HEK293 (cell line): ENCODE results near the gene ZFHX3.

Source experiments
- CTCF ChIP-seq: fragments of 450-650 bp; formaldehyde crosslinking; IDR thresholded peaks from 2 replicates; pipeline ENCODE4 v1.5.1; 2016; ENCODE audit warnings: missing biosample characterization, missing genetic modification characterization
- OSR2 ChIP-seq: fragments of 450-650 bp; formaldehyde crosslinking; IDR thresholded peaks from 2 replicates; pipeline ENCODE4 v1.5.1; 2016; ENCODE audit warnings: missing biosample characterization, missing genetic modification characterization
- REST ChIP-seq: fragments of 450-650 bp; formaldehyde crosslinking; IDR thresholded peaks from 2 replicates; pipeline ENCODE4 v1.5.1; 2016; ENCODE audit warnings: missing biosample characterization, missing genetic modification characterization
- ZNF140 ChIP-seq: fragments of 450-650 bp; formaldehyde crosslinking; IDR thresholded peaks from 2 replicates; pipeline ENCODE4 v1.5.1; 2016; ENCODE audit warnings: missing biosample characterization, missing genetic modification characterization
- ZNF311 ChIP-seq: fragments of 450-650 bp; formaldehyde crosslinking; IDR thresholded peaks from 2 replicates; pipeline ENCODE4 v1.5.1; 2017; ENCODE audit warnings: missing biosample characterization, missing genetic modification characterization, borderline replicate concordance
- ZNF645 ChIP-seq: fragments of 450-650 bp; formaldehyde crosslinking; IDR thresholded peaks from 2 replicates; pipeline ENCODE4; 2016; ENCODE audit warnings: missing biosample characterization, missing genetic modification characterization
- ZSCAN5A ChIP-seq: fragments of 450-650 bp; formaldehyde crosslinking; IDR thresholded peaks from 2 replicates; pipeline ENCODE4 v1.5.1; 2016; ENCODE audit warnings: missing biosample characterization, missing genetic modification characterization

GRCh38 chr16:72992142-72992601 lies 55.8 kb downstream of the ZFHX3 start:
- TF ChIP-seq REST (no peak), CTCF (tag by site-specific recombination) (no peak), ZNF311 (tag by site-specific recombination) (no peak), OSR2 (tag by site-specific recombination) (no peak), ZNF645 (no peak), ZSCAN5A (tag by site-specific recombination) (no peak), ZNF140 (tag by site-specific recombination) (no peak)
